HUDEP-2 (cell line): Measurements from ENCODE around the gene RAD51B.
A peak's percentile ranks its signal among the peaks of the same experiment; 100 is the strongest.
"Not testable (repeated sequence)": the region's sequence is repeated elsewhere in the genome, so short reads cannot be mapped to it uniquely, and the experiment has no call there.

Source experiments
- DNase-seq, 76 experiments: peaks; one replicate each; lab custom pipeline; 2025; ENCODE audit not compliant: unreplicated experiment in 76 of 76; lab: John Stamatoyannopoulos, UW

RAD51B gene

DNA sequence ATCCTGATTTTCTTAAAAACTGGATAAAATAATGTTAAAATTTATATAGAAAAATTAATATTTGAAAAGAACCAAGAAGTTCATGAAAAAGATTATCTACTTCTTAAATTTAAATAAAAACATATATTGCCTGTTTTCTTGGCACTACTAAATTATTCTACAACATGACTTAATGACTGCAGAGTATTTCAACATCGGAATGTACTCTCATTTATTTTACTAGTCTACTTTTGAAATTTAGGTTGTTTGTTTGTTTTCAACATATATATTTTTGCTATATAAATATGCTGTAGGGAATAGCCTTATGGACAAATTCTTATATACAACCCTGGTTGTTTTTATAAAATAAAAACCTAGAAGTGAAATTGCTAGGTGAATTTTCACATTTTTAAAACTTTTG is 231.6 kb downstream of the RAD51B start:
- DNase-seq, result no peak

DNA sequence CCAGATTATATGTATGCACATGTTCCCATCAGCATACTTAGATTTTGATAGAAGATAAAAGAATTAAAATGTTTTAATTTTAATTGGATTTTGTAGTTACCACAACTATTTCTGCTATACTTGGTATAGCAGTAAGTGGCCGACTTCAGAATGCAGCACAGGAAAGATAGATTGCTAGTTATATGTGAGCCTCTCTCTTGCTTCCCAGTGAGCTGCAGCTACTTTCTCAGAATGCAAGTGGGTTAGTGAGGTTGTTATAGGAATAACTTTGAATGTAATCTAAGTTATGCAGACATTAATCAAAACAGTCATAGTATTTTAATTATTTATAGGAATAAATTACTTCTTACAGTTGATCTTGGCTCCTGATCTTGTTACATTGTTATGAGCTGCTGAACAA is 240.6 kb downstream of the RAD51B start:
- DNase-seq, result no peak

DNA sequence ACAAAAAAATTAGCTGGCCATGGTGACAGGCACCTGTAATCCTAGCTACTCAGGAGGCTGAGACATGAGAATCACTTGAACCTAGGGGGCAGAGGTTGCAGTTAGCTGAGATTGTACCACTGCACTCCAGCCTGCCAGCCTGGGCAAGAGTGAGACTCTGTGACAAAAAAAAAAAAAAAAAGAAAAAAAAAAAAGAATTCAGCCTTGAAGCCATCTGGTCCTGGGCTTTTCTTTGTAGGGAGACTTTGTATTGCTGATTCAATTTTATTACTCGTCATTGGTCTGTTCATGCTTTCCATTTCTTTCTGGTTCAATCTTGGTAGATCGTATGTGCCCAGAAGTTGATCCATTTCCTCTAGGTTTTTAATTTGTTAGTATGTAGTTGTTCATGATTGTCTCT is 243.1 kb downstream of the RAD51B start:
- DNase-seq, result no peak

DNA sequence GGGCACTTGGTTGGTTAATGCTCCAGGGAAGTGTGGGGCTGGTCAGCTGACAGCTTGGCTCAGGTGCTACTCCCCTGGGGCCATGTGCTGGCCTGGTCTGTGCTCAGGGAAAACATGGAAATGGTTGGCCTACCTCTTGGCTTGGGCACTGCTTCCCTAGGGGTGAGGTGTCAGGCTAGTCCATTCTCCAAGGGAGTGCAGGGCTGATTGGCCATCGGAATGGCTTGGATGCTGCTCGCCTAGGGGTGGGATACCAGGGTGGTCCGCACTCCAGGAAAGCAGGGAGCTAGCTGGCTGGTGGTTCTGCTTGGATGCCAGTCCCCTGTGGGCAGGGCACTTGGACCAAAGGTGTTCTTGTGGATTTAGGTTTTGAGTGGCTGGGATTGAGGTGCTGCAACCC is 245.7 kb downstream of the RAD51B start:
- DNase-seq, result no peak

DNA sequence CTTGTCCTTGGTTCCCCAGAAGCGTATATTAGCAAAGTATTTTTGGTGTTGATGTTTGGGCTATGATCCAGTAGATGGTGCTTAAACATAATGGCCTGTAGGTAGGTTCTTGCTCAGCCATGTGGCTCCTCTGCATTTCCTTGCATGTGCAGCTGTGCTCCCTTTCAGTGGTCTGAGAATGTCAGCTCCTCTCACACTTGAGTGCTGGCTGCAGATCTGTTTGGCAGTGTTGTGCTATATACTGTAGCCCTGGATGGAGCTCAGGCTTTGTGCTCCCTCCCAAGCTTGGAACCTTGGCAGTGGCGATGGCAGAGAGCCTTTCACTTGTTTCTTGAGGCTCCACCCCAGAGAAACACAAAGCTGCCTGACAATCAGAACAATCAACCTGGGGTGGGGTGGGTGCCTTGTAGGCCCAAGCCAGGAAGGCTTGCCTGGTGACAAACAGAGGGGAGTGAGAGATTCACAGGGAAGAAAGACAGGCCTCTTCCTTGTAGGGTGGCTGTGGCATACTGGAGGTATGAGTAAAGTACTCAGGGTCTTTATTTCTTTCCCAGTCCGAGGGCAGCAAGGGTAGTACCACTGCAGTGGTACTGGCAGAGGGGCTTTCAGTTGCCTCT is 255.3 kb downstream of the RAD51B start:
- no peak for DNase-seq

DNA sequence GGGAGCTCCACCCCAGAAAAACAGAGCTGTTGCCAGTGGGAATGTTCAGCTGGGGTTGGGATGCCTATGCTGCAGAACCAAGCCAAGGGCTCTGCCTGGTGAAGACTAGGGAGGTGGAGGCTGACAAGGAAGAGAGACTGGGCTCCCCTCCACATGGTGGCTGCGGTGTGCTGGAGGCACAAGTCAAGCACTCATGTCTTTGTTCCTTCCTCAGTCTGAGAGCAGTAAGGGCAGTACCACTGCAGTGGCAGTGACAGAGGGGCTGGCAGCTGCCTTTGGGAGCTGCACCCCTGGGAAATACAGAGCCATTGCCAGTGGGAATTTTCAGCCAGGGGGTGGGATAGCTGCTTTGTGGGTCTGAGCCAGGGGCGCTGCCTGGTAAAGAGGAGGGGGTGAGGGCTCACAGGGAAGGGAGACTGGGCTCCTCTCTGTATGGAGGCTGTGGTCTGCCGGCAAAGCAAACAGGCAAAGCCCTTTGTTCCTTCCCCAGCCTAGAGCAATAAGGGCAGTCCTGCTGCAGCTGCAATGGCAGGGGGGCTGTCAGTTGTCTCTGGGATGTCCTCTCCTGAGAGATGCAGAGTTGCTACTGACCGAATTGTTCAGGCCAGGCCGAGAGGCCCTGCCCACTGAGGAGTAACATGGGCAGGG is 255.9 kb downstream of the RAD51B start:
- DNase-seq, result no peak

DNA sequence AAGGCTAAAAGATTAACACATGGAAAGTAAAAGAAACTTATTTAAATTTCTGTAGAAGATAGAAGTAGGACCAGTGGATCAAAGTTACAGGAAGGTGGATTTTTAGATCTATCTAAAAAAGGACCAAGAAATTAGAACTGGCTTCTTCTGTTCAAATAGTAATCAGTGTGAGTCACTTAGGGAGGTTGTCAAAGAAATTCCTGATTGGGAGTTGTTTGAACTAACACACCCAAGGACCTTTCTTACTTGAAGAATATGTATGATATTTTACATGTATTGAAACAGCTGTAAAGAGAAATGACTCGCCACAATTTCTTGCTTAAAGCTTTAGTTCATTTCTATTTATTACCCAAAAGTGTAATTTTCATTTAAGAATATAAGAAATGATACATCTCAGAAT is 256.9 kb downstream of the RAD51B start:
- no peak for DNase-seq

DNA sequence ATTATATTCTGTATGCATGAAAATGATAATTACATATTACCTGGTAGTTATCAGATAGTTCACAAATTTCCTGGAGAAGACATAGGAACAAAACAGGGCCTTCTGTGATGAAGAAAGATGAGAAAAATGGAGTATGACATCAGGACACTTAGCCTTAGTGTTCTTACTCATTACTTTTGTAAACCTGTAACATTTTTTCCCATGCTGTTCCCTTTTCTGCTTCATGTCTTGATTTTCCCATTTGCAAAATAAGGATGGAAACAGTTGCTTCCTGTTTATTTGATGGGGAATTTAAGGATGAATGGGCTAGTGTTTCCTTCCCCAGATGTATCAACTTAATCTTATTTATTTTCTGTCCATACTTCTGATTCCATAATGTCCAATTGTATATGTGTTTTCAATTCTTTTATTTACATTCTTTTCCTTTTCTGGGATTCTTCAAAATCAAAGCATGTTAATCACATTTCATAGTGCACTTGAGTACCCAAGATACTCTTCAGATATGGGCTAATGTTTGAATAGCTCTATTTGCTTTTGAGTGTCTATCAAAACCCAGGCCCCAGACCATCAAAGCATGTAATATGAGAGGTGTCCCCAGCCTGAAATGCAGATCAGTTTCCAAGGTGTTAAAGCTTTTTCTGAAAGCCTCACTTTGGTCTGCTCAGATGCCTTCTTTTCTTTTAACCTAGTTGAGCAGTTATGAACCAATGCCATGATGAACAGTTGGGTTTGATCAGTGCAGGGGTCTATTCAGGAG is 260.5 kb downstream of the RAD51B start:
- DNase-seq, result no peak

DNA sequence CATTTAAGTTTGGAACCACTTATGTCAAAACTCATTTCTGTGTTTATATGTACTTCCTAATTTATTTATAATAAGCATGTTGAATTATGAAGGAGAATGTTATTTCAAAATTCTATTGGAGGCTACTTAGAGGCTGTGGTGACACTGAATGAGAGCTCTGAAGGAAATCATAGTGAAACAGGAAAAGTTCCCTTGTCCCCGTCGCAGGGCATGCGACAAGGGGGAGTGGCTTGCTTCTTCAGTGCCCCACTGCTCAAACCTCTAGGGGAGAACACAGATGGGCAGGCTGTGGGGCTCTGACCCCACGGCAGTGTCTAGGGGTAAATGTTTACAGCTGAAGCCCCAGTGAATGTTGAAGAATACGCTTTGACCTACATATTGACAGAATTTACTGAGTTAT is 261.9 kb downstream of the RAD51B start:
- DNase-seq, result no peak

DNA sequence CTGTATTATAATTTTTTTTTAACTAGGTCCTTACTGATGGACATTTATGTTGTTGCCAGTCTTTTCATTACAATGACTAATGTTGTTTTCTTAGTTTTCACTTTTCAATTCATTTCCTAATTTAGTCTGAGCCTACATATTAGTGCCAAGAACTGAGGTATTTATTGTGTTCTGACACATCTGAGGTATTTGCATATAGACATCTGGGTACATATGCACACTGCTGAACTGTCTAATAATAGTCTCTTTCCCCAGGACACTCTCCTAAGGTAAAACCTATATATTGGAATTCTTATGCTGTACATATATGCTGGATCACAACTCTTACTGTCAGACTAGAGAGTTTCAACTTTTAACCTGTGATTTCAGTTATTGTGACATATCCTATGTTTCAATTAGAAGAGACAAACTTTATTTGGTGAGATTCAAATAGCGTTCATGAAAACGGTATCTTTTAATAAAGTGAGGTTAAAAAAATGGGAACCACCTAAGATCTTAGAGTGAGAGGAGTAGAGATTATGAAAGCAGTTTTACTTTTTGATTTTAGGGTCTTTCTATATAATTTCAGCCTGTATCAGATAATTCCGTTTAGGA is 263.2 kb downstream of the RAD51B start:
- DNase-seq, result no peak

DNA sequence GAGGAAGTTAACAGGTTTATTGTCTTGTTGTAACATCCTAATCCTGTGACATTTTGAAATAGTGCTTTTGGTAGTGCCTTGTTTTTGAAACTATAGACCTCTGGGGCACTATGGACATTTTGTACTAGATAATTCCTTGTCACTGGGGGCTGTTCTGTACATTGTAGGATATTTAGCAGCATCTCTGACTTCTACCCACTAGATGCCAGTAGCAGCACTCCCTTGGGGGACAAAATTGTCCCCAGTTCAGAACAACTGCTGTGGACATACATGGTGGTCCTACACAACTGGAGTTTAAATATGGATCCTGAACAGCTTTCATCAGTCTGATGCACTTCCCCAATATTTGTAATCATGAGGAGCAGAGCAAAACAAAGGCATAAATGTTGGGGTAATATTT is 264.7 kb downstream of the RAD51B start:
- peak in 4 of 76 experiments; percentile 1 to 19 (median 13) for DNase-seq

DNA sequence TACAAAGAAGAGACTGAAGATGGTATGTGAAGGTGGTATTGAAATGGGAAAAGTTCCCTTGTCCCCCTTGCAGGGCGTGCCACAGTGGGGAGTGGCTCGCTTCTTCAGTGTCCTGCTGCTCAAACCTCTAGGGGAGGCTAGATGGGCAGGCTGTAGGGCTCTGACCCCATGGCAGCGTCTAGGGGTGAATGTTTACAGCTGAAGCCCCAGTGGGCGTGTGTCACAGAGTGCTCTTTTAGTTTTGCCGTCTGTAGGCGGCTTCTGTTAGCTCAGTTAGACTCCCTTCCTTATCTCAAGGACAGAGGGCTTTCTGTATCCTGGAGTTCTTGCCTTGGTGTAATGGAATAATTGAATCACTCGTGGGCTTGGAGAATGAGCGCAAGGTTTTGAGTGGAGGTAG is 266.2 kb downstream of the RAD51B start:
- peak in 2 of 76 experiments; percentile 12 to 25 for DNase-seq

DNA sequence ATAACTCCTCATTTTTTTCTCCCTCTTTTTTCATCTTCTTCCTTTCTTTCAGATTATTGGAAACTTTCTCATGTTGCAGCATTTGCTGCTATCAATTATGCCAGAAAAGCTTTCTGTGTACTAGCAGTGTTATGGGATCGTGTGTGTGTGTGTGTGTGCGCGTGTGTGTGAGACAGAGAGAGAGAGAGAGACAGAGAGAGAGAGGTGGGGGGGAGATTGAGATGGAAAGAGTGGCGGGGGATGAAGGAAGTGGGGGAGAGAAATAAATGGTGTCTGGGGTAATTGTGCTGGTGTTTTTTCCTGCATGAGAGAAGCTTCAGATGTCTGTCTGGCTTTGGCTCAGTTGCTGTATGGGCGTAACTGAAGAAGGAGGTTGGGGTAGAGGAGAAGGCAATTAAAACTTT is 268.9 kb downstream of the RAD51B start:
- no peak for DNase-seq

DNA sequence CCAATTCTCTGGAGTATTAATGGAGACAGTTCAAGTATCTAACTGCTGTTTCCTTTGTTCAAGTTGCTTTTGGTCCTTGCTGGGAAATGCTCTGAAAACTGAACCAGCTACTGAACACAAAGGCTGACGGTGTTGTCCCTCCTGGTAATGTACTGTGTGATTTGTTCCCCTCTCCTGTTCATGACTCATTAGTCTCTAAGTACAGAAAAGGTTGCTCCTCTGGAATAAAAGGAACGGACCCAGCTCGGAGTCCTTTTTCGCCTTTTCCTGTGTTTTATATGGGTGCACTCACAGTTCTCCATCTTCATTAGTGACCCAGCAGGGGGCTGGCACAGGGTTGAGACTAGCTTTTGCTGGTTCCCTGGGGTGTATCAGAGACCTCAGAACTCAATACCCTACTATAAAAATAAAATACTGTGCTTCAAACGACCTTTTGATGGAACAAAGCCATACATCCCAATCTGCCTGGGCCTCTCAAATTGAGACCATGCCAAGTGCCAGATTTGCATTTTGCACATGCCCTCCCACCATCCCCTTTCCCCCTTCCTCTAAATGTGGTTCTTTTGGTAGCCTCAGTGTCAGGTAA is 269.7 kb downstream of the RAD51B start:
- DNase-seq, result no peak

DNA sequence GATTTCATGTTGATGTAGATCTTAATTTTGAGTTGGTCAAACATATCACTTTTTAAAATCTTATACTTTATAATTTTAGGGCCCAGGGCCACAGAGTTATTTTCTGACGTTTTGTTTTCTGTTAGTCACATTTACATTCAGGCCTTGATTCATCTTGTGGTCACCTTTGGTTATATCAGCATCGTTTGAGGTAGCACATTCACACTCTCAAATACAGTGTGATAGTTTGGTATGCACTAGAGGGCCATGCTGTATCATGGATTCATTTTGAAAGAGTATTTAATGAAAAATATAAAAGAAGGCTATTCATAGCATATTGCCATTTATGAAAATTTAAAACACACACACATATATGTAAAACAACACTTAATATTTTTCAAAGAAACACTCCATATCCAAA is 274.6 kb downstream of the RAD51B start:
- DNase-seq, result no peak

DNA sequence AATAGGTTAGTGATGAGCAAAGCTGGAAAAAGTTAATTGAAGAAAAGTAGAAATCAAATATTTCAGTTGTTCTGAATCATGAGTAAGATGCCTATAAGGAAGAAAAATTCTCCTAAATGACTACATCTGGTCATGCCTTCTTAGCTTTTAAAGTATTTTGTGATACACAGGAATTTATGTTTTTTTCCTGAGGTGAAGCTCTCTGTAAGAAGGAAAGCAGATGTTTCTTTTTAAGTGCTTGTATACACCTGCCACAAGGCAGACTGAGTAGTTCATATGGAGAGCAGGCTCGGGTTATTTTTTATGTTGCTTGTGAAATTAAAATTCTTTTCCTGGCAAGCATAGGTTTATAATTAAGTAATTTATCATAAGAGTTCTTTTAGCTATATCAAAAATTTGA is 275.2 kb downstream of the RAD51B start:
- no peak for DNase-seq

DNA sequence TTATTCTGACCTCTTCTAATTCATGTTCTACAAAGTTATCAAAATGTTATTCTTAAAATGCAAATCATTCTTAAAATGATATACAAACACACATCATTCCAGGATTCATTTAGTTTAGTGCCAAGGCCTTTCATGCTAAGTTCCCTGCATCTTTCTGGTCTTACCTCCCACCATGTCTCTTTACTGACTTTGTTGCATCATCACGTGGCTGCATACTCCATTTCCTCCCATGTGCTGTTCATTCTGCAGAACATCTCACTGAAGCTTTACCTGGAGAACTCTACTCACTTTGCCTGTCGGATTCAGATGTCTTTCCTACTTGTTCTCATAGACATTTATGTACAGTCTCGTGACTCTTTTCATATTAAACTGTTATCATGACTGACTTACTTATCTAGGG is 278.1 kb downstream of the RAD51B start:
- DNase-seq, result no peak

DNA sequence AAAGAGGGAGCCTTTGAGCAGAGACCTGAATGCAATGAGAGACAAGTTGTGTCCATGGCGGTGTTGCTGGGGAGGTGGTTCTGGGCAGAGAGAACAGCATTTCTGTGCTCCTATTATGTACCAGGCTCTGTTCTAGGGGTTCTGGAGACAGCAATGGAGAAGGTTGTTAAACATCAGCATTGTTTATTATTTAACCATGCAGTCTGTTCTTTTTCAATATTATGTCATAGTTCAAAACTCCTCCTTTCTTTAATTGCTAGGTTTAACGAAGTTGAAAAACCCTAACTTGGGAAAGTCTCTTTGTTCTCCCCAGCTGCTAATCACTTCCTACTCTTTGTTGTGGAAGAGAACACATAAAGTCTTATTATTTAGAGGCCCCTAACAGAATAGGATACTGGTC is 279.3 kb downstream of the RAD51B start:
- DNase-seq, result no peak

DNA sequence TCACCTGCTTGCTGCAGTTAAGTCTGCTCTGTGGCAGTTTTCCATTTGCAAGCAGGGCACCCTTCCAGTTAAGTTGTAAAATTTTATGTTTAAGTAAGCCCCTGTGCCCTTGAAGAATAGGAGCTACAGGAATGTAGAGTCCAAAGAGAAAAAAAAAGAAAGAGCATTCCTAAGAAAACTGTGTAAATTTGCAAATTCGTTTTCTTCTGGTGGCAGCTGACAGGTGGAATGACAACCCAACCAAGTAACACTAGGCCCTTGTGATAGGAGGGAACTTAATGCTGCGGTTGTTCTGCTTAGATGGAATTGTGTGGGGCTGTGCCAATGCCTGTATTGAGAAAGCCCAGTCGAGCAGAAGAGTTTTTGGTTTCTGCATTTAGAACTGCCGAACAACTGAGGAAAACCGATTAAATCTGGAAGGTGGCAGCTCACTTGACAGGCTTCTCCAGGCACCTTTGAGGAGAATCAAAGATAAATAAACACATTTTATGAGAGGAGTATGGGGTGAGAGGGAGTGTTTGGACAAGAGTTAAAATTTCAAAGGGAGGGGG is 280.0 kb downstream of the RAD51B start:
- DNase-seq, result no peak

DNA sequence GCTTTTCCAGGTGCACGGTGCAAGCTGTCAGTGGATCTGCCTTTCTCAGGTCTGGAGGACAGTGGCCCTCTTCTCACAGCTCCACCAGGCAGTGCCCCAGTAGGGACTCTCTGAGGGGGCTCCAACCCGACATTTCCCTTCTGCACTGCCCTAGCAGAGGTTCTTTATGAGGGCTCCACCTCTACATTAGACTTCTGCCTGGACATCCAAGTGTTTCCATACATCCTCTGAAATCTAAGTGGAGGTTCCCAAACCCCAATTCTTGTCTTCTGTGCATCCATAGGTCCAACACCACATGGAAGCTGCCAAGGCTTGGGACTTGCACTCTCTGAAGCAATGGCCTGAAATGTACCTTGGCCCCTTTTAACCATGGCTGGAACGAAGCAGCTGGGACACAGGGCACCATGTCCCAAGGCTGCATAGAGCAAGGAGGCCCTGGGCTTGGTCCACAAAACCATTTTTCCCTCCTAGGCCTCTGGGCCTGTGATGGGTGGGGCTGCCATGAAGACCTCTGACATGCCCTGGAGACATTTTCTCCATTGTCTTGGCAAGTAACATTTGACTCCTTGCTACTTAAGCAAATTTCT is 282.2 kb downstream of the RAD51B start:
- DNase-seq, result not testable (repeated sequence)

DNA sequence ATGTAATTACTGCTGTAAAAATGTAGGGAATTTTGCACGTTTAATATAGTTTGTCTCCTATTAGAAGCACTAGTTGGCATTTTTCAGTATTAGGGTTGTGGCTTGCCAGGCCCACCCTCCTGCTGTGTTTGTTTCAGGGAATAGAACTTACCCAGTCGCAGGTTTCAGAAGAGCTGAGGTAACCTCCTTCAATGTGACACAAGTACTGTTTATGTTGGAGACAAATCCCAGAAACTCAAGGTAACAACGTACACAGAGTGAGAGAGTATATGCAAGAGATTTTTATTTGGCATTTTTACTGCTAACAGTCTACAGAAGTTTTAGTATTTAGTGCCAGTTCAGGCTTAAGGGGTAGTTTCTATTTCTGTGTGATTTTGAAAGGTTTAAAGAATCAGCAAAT is 284.3 kb downstream of the RAD51B start:
- DNase-seq, result no peak
